A549 treated with Mapracorat at 1 μM for 4 hours (cell line): ENCODE results near the gene SDF2. TPM values are rescaled to one million over a fixed set of nuclear protein-coding genes. Genes with fewer than 3 reads are reported as not detected.

Experiments used
- total RNA-seq: library from RNA; stranded (reverse); fragments of 200-300 nt; extraction: Qiagen RNA extraction; gene quantifications from 5 replicates; pipeline ENCODE4 v1.2.3, GENCODE V29; 2022

SDF2 gene
- 76.6 to 84.1 TPM (median 79.5 TPM) in 5 replicates for total RNA-seq

GRCh38 chr17:28661635-28662526 is at the start of gene SDF2, which contains the start of gene SUPT6H:
SDF2 (minus strand) TSS chr17:28661906; CDS start chr17:28661876, 30 bp downstream.
SUPT6H (plus strand) TSS chr17:28662205; CDS start chr17:28673402, 11,197 bp downstream.

DNA sequence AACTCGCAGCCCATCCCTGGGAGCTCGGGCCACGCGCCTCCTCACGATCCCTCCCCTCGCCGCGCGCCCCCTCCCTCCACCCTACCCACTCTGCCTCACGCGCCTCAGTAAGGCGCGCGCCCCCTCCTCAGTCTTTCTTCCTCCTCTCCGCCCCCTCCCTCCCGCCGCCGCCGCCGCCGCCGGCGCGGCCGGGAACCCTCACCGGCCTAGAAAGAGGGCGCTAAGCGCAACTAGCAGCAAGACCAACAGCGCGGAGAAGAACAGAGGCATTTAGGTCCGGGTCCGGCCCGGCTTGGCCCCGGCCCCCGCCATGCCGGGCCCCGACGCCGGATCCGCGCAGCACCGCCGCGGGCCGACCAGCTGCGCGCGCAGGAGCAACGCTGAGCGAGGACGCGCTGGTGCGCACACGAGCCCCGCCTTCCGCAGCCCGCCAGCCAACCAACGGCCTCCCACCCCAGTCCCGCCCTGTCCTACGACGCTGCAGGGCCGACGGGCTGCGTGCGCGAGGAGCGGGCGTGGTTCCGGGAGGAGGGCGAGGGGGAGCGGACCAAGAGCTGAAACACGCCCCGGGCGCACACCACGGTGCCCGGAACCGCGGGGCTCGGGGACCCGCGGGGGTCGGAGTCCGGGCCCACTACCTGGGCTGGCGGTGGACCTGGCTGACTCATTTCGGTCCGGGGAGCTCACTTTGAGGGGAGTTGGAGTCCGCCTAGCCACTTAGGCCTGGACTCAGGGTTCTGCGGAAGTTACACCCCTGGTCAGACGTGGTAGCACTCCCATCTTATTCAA is 16.7 kb downstream of the SDF2 start, which contains the start of gene BLTP2:
TSS of gene BLTP2 (minus strand) at position 372 of the 789 bp plus-strand sequence. CDS start at position 270, 102 bp downstream.

GRCh38 chr17:28613931-28614381 is 47.8 kb downstream of the SDF2 start, which contains the start of gene RSKR:
RSKR (minus strand) TSS chr17:28614185; CDS start chr17:28614161, 24 bp downstream.

GRCh38 chr17:28598799-28599310 is 62.9 kb downstream of the SDF2 start, which contains the start of gene SPAG5:
SPAG5 (minus strand) TSS chr17:28599025; CDS start chr17:28598946, 79 bp downstream.

Other genes with a start within 250 kb of the SDF2 start
- 0.12 to 0.19 TPM (median 0.17 TPM) in 4 of 5 replicates, not detected in the other for gene SLC13A2, start 188.3 kb downstream of the SDF2 start, total RNA-seq
- gene FOXN1, start 155.6 kb downstream of the SDF2 start, total RNA-seq = 0.04 to 0.08 TPM (median 0.06 TPM) in 3 of 5 replicates, not detected in the others
- gene UNC119, start 109.3 kb downstream of the SDF2 start, total RNA-seq = 24.1 to 32.8 TPM (median 30.7 TPM) in 5 replicates
- gene PIGS, start 90.4 kb downstream of the SDF2 start, total RNA-seq = 54.1 to 62.3 TPM (median 59.6 TPM) in 5 replicates
- gene ALDOC, start 85.0 kb downstream of the SDF2 start, total RNA-seq = 1.6 to 2.4 TPM (median 2.1 TPM) in 5 replicates
- gene SPAG5, start 62.9 kb downstream of the SDF2 start, total RNA-seq = 73.4 to 82.5 TPM (median 76.4 TPM) in 5 replicates
- gene RSKR, start 47.7 kb downstream of the SDF2 start, total RNA-seq = 2.5 to 5.1 TPM (median 4.1 TPM) in 5 replicates
- gene BLTP2, start 16.7 kb downstream of the SDF2 start, total RNA-seq = 52.1 to 72.8 TPM (median 58.9 TPM) in 5 replicates
- 63.2 to 74.0 TPM (median 72.8 TPM) in 5 replicates for gene SUPT6H, start 299 bp upstream of the SDF2 start, total RNA-seq
- gene PROCA1, start 50.0 kb upstream of the SDF2 start, total RNA-seq = 0.94 to 1.5 TPM (median 1.3 TPM) in 5 replicates
- gene RAB34, start 56.0 kb upstream of the SDF2 start, total RNA-seq = 206 to 245 TPM (median 234 TPM) in 5 replicates
- gene RPL23A, start 58.1 kb upstream of the SDF2 start, total RNA-seq = 2,043 to 2,209 TPM (median 2,092 TPM) in 5 replicates
- 34.3 to 51.2 TPM (median 45.0 TPM) in 5 replicates for gene TLCD1, start 64.3 kb upstream of the SDF2 start, total RNA-seq
- gene NEK8, start 66.9 kb upstream of the SDF2 start, total RNA-seq = 3.1 to 5.0 TPM (median 4.1 TPM) in 5 replicates
- 59.0 to 90.5 TPM (median 85.4 TPM) in 5 replicates for gene TRAF4, start 82.1 kb upstream of the SDF2 start, total RNA-seq
- gene FAM222B, start 180.9 kb upstream of the SDF2 start, total RNA-seq = 35.0 to 42.5 TPM (median 38.8 TPM) in 5 replicates
- gene ERAL1, start 193.1 kb upstream of the SDF2 start, total RNA-seq = 69.4 to 88.1 TPM (median 83.9 TPM) in 5 replicates
- gene FLOT2, start 235.8 kb upstream of the SDF2 start, total RNA-seq = 75.7 to 87.8 TPM (median 85.9 TPM) in 5 replicates
- gene DHRS13, start 241.2 kb upstream of the SDF2 start, total RNA-seq = 5.3 to 7.1 TPM (median 6.2 TPM) in 5 replicates